Measurements from ENCODE around the gene F2.
A peak's percentile ranks its signal among the peaks of the same experiment; 100 is the strongest.
"Not testable (repeated sequence)": the region's sequence is repeated elsewhere in the genome, so short reads cannot be mapped to it uniquely, and the experiment has no call there.

The F2 gene

GRCh38 chr11:46712874-46713576 lies 6.0 kb upstream of the F2 start:
- Histone ChIP-seq H3K27ac (ENCODE audit: insufficient read depth, low read depth, low read length, poor library complexity, severe bottlenecking) (no peak overlapping the region), H3K4me3 (ENCODE audit: insufficient read depth, low read depth, low read length) (no peak overlapping the region), H3K36me3 (ENCODE audit: control insufficient read depth, insufficient read depth, low read length) (no peaks in the 10 kb centered on the region), H3K9me3 (ENCODE audit: control insufficient read depth, low read length) (no peaks in the 10 kb centered on the region), H3K4me1 (ENCODE audit: control insufficient read depth, insufficient read depth, low read length) (no peaks in the 10 kb centered on the region), H3K27me3 (ENCODE audit: control insufficient read depth, insufficient read depth, low read length, poor library complexity, severe bottlenecking) (no peaks in the 10 kb centered on the region)
- 91 to 94% methylated on average over 7 of the region's 7 CpGs for WGBS, 2 experiments

GRCh38 chr11:46717825-46718154 lies 1.2 kb upstream of the F2 start:
- WGBS, 2 experiments: 100% methylated on average over 2 of the region's 2 CpGs
- not testable (repeated sequence) for H3K4me1 ChIP-seq (ENCODE audit: control insufficient read depth, insufficient read depth, low read length)

GRCh38 chr11:46718155-46719019 lies 626 bp upstream of the F2 start:
- H3K9me3 ChIP-seq (ENCODE audit: control insufficient read depth, low read length): no peaks in the 10 kb centered on the region
- WGBS, 2 experiments: 89 to 92% methylated on average over 10 to 11 of the region's 11 CpGs
- no peak overlapping the region for H3K4me3 ChIP-seq (ENCODE audit: insufficient read depth, low read depth, low read length)
- H3K4me1 ChIP-seq (ENCODE audit: control insufficient read depth, insufficient read depth, low read length): no peaks in the 10 kb centered on the region
- H3K27ac ChIP-seq (ENCODE audit: insufficient read depth, low read depth, low read length, poor library complexity, severe bottlenecking): no peak overlapping the region
- H3K36me3 ChIP-seq (ENCODE audit: control insufficient read depth, insufficient read depth, low read length): no peaks in the 10 kb centered on the region
- H3K27me3 ChIP-seq (ENCODE audit: control insufficient read depth, insufficient read depth, low read length, poor library complexity, severe bottlenecking): no peaks in the 10 kb centered on the region

More at GRCh38 chr11:46717825-46718154, 1.2 kb upstream of the F2 start:
- not testable (repeated sequence) for H3K27me3 ChIP-seq (ENCODE audit: control insufficient read depth, insufficient read depth, low read length, poor library complexity, severe bottlenecking); H3K27ac ChIP-seq (ENCODE audit: insufficient read depth, low read depth, low read length, poor library complexity, severe bottlenecking); H3K36me3 ChIP-seq (ENCODE audit: control insufficient read depth, insufficient read depth, low read length); H3K4me3 ChIP-seq (ENCODE audit: insufficient read depth, low read depth, low read length); H3K9me3 ChIP-seq (ENCODE audit: control insufficient read depth, low read length)

- Histone ChIP-seq H3K27me3 (ENCODE audit: control insufficient read depth, insufficient read depth, low read length, poor library complexity, severe bottlenecking) (no peaks in the 10 kb centered on the region), H3K4me3 (ENCODE audit: insufficient read depth, low read depth, low read length) (no peak overlapping the region), H3K4me1 (ENCODE audit: control insufficient read depth, insufficient read depth, low read length) (no peaks in the 10 kb centered on the region), H3K9me3 (ENCODE audit: control insufficient read depth, low read length) (no peaks in the 10 kb centered on the region), H3K27ac (ENCODE audit: insufficient read depth, low read depth, low read length, poor library complexity, severe bottlenecking) (peak overlapping the region; percentile 26), H3K36me3 (ENCODE audit: control insufficient read depth, insufficient read depth, low read length) (no peaks in the 10 kb centered on the region)
- WGBS, 2 experiments: 92 to 93% methylated on average over 25 of the region's 25 CpGs
Measured at GRCh38 chr11:46719543-46720218, 668 bp downstream of the F2 start.

DNA sequence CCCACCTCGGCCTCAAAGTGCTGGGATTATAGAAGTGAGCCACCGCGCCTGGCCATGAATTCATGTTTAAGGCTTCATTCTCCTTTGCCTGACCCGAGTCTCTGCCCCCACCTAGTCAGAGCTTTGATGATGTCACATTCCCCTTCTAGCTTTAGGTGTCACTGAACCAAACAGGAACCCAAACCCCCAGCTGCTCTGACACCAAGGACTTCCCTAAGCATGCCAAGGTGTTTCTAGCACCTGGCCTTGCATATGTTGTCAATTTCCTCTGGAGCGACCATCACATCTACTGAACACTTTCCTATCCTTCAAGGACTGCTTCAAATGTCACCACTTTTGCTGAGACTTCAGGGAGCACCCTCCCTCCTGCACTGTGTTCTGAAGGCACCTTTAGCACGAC lies 2.3 kb downstream of the F2 start:
- H3K4me3 ChIP-seq (ENCODE audit: insufficient read depth, low read depth, low read length): no peak overlapping the region
- WGBS, 2 experiments: 89 to 90% methylated on average over 6 of the region's 6 CpGs
- no peak overlapping the region for H3K27ac ChIP-seq (ENCODE audit: insufficient read depth, low read depth, low read length, poor library complexity, severe bottlenecking)
- no peaks in the 10 kb centered on the region for H3K4me1 ChIP-seq (ENCODE audit: control insufficient read depth, insufficient read depth, low read length)
- no peaks in the 10 kb centered on the region for H3K36me3 ChIP-seq (ENCODE audit: control insufficient read depth, insufficient read depth, low read length)
- no peaks in the 10 kb centered on the region for H3K9me3 ChIP-seq (ENCODE audit: control insufficient read depth, low read length)
- no peaks in the 10 kb centered on the region for H3K27me3 ChIP-seq (ENCODE audit: control insufficient read depth, insufficient read depth, low read length, poor library complexity, severe bottlenecking)

GRCh38 chr11:46722566-46723358 lies 3.7 kb downstream of the F2 start:
- Histone ChIP-seq H3K36me3 (ENCODE audit: control insufficient read depth, insufficient read depth, low read length) (no peaks in the 10 kb centered on the region), H3K27ac (ENCODE audit: insufficient read depth, low read depth, low read length, poor library complexity, severe bottlenecking) (no peak overlapping the region), H3K4me1 (ENCODE audit: control insufficient read depth, insufficient read depth, low read length) (no peaks in the 10 kb centered on the region), H3K27me3 (ENCODE audit: control insufficient read depth, insufficient read depth, low read length, poor library complexity, severe bottlenecking) (no peaks in the 10 kb centered on the region), H3K9me3 (ENCODE audit: control insufficient read depth, low read length) (no peaks in the 10 kb centered on the region), H3K4me3 (ENCODE audit: insufficient read depth, low read depth, low read length) (no peak overlapping the region)
- WGBS, 2 experiments: 93 to 97% methylated on average over 11 of the region's 11 CpGs

GRCh38 chr11:46723359-46723680 lies 4.3 kb downstream of the F2 start:
- no peaks in the 10 kb centered on the region for H3K9me3 ChIP-seq (ENCODE audit: control insufficient read depth, low read length)
- 84 to 85% methylated on average over 8 of the region's 8 CpGs for WGBS, 2 experiments
- H3K27me3 ChIP-seq (ENCODE audit: control insufficient read depth, insufficient read depth, low read length, poor library complexity, severe bottlenecking): no peaks in the 10 kb centered on the region
- H3K36me3 ChIP-seq (ENCODE audit: control insufficient read depth, insufficient read depth, low read length): no peaks in the 10 kb centered on the region
- H3K27ac ChIP-seq (ENCODE audit: insufficient read depth, low read depth, low read length, poor library complexity, severe bottlenecking): no peak overlapping the region
- H3K4me3 ChIP-seq (ENCODE audit: insufficient read depth, low read depth, low read length): no peak overlapping the region
- no peaks in the 10 kb centered on the region for H3K4me1 ChIP-seq (ENCODE audit: control insufficient read depth, insufficient read depth, low read length)

GRCh38 chr11:46724088-46724487 lies 5.1 kb downstream of the F2 start:
- Histone ChIP-seq H3K36me3 (ENCODE audit: control insufficient read depth, insufficient read depth, low read length) (no peaks in the 10 kb centered on the region), H3K4me3 (ENCODE audit: insufficient read depth, low read depth, low read length) (no peak overlapping the region), H3K4me1 (ENCODE audit: control insufficient read depth, insufficient read depth, low read length) (no peaks in the 10 kb centered on the region), H3K9me3 (ENCODE audit: control insufficient read depth, low read length) (no peaks in the 10 kb centered on the region), H3K27me3 (ENCODE audit: control insufficient read depth, insufficient read depth, low read length, poor library complexity, severe bottlenecking) (no peaks in the 10 kb centered on the region), H3K27ac (ENCODE audit: insufficient read depth, low read depth, low read length, poor library complexity, severe bottlenecking) (no peak overlapping the region)
- WGBS, 2 experiments: 70 to 73% methylated on average over 8 of the region's 8 CpGs

DNA sequence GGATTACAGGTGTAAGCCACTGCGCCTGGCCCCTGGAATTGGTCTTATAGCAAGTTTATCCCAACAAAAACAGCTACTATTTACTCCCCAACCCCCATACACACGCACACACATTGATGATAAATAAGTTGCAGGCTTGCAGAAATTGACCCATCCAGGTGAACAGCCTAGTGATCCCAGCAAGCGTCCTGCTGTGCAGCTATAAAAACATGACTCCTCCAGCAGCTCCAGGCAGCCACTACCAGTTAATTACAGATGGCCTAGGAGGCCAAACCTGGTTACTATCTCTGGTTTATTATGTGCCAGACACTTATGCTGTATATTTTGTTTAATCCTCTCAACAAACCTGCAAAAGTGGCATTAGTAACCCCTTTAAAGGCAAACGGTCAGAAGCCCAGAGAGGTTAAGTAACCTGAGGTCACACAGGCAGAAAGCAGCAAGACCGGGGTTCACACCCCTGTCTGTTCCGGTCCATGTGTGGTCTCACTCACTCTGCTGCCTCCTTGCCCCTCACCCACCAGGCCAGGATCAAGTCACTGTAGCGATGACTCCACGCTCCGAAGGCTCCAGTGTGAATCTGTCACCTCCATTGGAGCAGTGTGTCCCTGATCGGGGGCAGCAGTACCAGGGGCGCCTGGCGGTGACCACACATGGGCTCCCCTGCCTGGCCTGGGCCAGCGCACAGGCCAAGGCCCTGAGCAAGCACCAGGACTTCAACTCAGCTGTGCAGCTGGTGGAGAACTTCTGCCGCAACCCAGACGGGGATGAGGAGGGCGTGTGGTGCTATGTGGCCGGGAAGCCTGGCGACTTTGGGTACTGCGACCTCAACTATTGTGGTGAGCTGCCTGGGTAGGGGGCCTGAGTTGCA lies 6.6 kb downstream of the F2 start:
- Histone ChIP-seq H3K9me3 (ENCODE audit: control insufficient read depth, low read length) (no peaks in the 10 kb centered on the region), H3K27me3 (ENCODE audit: control insufficient read depth, insufficient read depth, low read length, poor library complexity, severe bottlenecking) (no peaks in the 10 kb centered on the region), H3K36me3 (ENCODE audit: control insufficient read depth, insufficient read depth, low read length) (no peaks in the 10 kb centered on the region), H3K27ac (ENCODE audit: insufficient read depth, low read depth, low read length, poor library complexity, severe bottlenecking) (no peak overlapping the region), H3K4me1 (ENCODE audit: control insufficient read depth, insufficient read depth, low read length) (no peaks in the 10 kb centered on the region), H3K4me3 (ENCODE audit: insufficient read depth, low read depth, low read length) (no peak overlapping the region)
- 93 to 94% methylated on average over 19 of the region's 19 CpGs for WGBS, 2 experiments

Measured in ectodermal cell (in vitro differentiated cells).